ENCODE results near the gene RPRML. TPM values are rescaled to one million over a fixed set of nuclear protein-coding genes. Genes with fewer than 3 reads are reported as not detected.
A peak's percentile ranks its signal among the peaks of the same experiment; 100 is the strongest.

The RPRML gene
- total and polyA plus RNA-seq, 2 donors (not counting 1 experiment from before 2014, with no cell fraction given), result 0.89 TPM; not detected in 1

GRCh38 chr17:46940692-46941404 lies 38.2 kb downstream of the RPRML start:
- Mint-ChIP-seq H3K4me3 (no peak overlapping the region), H3K4me1 (peaks cover 17% of the 10 kb centered on the region), H3K27me3 (no peaks in the 10 kb centered on the region), H3K27ac (no peak overlapping the region), H3K9me3 (ENCODE audit: insufficient read depth) (no peaks in the 10 kb centered on the region)
- H2AFZ ChIP-seq (ENCODE audit: insufficient read depth, low read depth, low read length, poor library complexity, severe bottlenecking), result no peak overlapping the region
- TF ChIP-seq, protein P1, sequence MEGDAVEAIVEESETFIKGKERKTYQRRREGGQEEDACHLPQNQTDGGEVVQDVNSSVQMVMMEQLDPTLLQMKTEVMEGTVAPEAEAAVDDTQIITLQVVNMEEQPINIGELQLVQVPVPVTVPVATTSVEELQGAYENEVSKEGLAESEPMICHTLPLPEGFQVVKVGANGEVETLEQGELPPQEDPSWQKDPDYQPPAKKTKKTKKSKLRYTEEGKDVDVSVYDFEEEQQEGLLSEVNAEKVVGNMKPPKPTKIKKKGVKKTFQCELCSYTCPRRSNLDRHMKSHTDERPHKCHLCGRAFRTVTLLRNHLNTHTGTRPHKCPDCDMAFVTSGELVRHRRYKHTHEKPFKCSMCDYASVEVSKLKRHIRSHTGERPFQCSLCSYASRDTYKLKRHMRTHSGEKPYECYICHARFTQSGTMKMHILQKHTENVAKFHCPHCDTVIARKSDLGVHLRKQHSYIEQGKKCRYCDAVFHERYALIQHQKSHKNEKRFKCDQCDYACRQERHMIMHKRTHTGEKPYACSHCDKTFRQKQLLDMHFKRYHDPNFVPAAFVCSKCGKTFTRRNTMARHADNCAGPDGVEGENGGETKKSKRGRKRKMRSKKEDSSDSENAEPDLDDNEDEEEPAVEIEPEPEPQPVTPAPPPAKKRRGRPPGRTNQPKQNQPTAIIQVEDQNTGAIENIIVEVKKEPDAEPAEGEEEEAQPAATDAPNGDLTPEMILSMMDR (IDR thresholded peaks at IDR 0.05), result peak; percentile 82
- no peak for TF ChIP-seq EZH2 (IDR thresholded peaks at IDR 0.05; ENCODE audit: borderline replicate concordance, insufficient read depth, low read depth, low read length, poor library complexity, severe bottlenecking)
- no peak overlapping the region for H3K9ac ChIP-seq (ENCODE audit: low read length)
- ChIA-PET CTCF (interaction anchor here (0.6 to 3.6 kb wide), 19 partner anchors 8 to 914 kb away, joined by 3 to 41 read pairs (median 4); no protein-coding TSS in a partner anchor), POLR2A (no interaction called here)
- H3K36me3 ChIP-seq (replicated peaks in 1 of 2; ENCODE audit: control extremely low read depth in 1 of 2, control insufficient read depth in 1 of 2, extremely low read depth in 1 of 2, insufficient read depth in 2 of 2, low read length in 1 of 2), result peaks cover 0 to 46% of the 10 kb centered on the region in 2 experiments
- ATAC-seq (ENCODE audit: low read depth) (peak; percentile 85), DNase-seq (peak; percentile 76)
- no peaks in the 10 kb centered on the region for H3K79me2 ChIP-seq (ENCODE audit: control insufficient read depth, insufficient read depth, low read length)
- intact Hi-C loops (cut with micrococcal nuclease), result loop anchor here (5.0 kb wide), 1 partner anchor 99 kb away; no protein-coding TSS in a partner anchor
- H3K4me3 ChIP-seq (ENCODE audit: control extremely low read depth in 1 of 5, extremely low read depth in 1 of 5, insufficient read depth in 1 of 5, low read depth in 2 of 5, low read length in 4 of 5), result no peak overlapping the region
- peaks cover 5 to 19% of the 10 kb centered on the region in 2 donors for H3K4me1 ChIP-seq (ENCODE audit: control insufficient read depth in 2 of 2, insufficient read depth in 2 of 2, low read length in 2 of 2)
- peaks cover 0 to 8% (median 0%) of the 10 kb centered on the region in 3 donors for H3K9me3 ChIP-seq (ENCODE audit: control extremely low read depth in 1 of 3, control insufficient read depth in 2 of 3, insufficient read depth in 1 of 3, low read length in 2 of 3)
- no peak overlapping the region for H3K4me2 ChIP-seq (replicated peaks; ENCODE audit: low read depth, low read length, poor library complexity, severe bottlenecking)
- WGBS (ENCODE audit: insufficient coverage), result no CpG with 5 or more reads among the region's 7 CpGs
- no peak overlapping the region for H3K27ac ChIP-seq (ENCODE audit: low read length in 2 of 2)
- H3K27me3 ChIP-seq (replicated peaks in 1 of 4; ENCODE audit: control extremely low read depth in 1 of 4, control insufficient read depth in 3 of 4, insufficient read depth in 4 of 4, low read length in 3 of 4), result no peaks in the 10 kb centered on the region
- no peaks in the 10 kb centered on the region for H4K20me1 ChIP-seq (ENCODE audit: control insufficient read depth, insufficient read depth, low read length, poor library complexity, severe bottlenecking)

DNA sequence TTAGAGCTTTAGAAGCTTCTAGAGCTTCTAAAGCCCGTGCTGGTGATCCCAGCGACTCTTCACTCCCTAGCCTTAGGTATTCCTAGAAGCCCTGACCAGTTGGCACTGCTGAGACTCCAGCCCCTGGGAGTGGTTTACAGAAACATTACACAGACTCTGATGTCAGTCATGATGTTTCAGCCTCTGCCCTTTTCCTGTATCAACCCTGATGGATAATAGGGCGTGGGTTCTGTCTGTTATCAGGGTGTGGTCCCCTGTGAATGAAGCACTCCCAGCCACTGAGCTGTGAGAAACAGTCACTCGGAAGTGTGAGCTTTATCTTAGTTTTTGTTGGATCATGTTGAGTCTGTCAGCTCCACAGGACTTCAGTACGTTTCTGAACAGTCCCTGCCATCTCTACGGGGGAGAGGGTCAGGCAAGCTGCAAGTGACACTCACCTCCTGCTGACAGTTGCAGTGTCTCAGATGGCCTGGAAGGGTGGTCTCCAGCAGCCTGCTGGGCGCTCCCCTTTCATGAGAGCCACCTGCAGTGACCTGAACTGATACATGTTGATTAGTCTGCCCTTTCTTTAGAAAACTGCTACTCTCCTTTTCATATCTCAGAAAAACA lies 43.3 kb downstream of the RPRML start:
- Mint-ChIP-seq H3K4me3 (no peak overlapping the region), H3K27me3 (no peaks in the 10 kb centered on the region), H3K4me1 (no peaks in the 10 kb centered on the region), H3K27ac (no peak overlapping the region), H3K9me3 (ENCODE audit: insufficient read depth) (no peaks in the 10 kb centered on the region)
- no peak overlapping the region for H2AFZ ChIP-seq (ENCODE audit: insufficient read depth, low read depth, low read length, poor library complexity, severe bottlenecking)
- ChIA-PET POLR2A (no interaction called here), CTCF (no interaction called here)
- no peaks in the 10 kb centered on the region for H3K9me3 ChIP-seq (ENCODE audit: control extremely low read depth in 1 of 3, control insufficient read depth in 2 of 3, insufficient read depth in 1 of 3, low read length in 2 of 3)
- no peak overlapping the region for H3K4me2 ChIP-seq (replicated peaks; ENCODE audit: low read depth, low read length, poor library complexity, severe bottlenecking)
- peaks cover 20% of the 10 kb centered on the region for H3K79me2 ChIP-seq (ENCODE audit: control insufficient read depth, insufficient read depth, low read length)
- WGBS (ENCODE audit: insufficient coverage), result 97% methylated on average over 7 of the region's 7 CpGs
- no peaks in the 10 kb centered on the region for H3K27me3 ChIP-seq (replicated peaks in 1 of 4; ENCODE audit: control extremely low read depth in 1 of 4, control insufficient read depth in 3 of 4, insufficient read depth in 4 of 4, low read length in 3 of 4)
- intact Hi-C loops (cut with micrococcal nuclease), result no loop called here
- no peak overlapping the region for H3K4me3 ChIP-seq (ENCODE audit: control extremely low read depth in 1 of 5, extremely low read depth in 1 of 5, insufficient read depth in 1 of 5, low read depth in 2 of 5, low read length in 4 of 5)
- no peak overlapping the region for H3K27ac ChIP-seq (ENCODE audit: low read length in 2 of 2)
- H4K20me1 ChIP-seq (ENCODE audit: control insufficient read depth, insufficient read depth, low read length, poor library complexity, severe bottlenecking), result no peaks in the 10 kb centered on the region
- no peak for ATAC-seq (ENCODE audit: low read depth)
- H3K9ac ChIP-seq (ENCODE audit: low read length), result no peak overlapping the region
- H3K36me3 ChIP-seq (replicated peaks in 1 of 2; ENCODE audit: control extremely low read depth in 1 of 2, control insufficient read depth in 1 of 2, extremely low read depth in 1 of 2, insufficient read depth in 2 of 2, low read length in 1 of 2), result peaks cover 0 to 96% of the 10 kb centered on the region in 2 experiments
- TF ChIP-seq EZH2 (IDR thresholded peaks at IDR 0.05; ENCODE audit: borderline replicate concordance, insufficient read depth, low read depth, low read length, poor library complexity, severe bottlenecking), result no peak
- TF ChIP-seq, protein P1 (IDR thresholded peaks at IDR 0.05), result no peak
- no peaks in the 10 kb centered on the region for H3K4me1 ChIP-seq (ENCODE audit: control insufficient read depth in 2 of 2, insufficient read depth in 2 of 2, low read length in 2 of 2)
- no peak for DNase-seq

All from B cell (primary cell).